OCI-LY3 (cell line): ENCODE data around the gene SULT1C3.

Source experiments
- H2AFZ ChIP-seq: fragments of 200-600, 300-600 bp; shearing (Covaris generic); 2 replicates; pipeline ENCODE4 v1.6.0; 2014; ENCODE audit warnings: antibody characterized with exemption, low read depth, low read length
- H3K27ac ChIP-seq: fragments of 200-600, 300-600 bp; sonication (generic); 2 replicates; pipeline ENCODE4 v1.5.1; 2014; ENCODE audit warnings: mild to moderate bottlenecking, low read length, moderate library complexity, mixed read lengths
- H3K27me3 ChIP-seq: fragments of 200-600, 300-600 bp; sonication (generic); 2 replicates; pipeline ENCODE4 v1.6.1; 2014; ENCODE audit warnings: low read depth, low read length, mixed read lengths
- H3K36me3 ChIP-seq: fragments of 200-600, 300-600 bp; sonication (generic); replicated peaks from 2 replicates; pipeline ENCODE3; 2014; ENCODE audit warnings: low read depth, low read length, mixed read lengths
- H3K4me1 ChIP-seq: fragments of 300-600, 200-600 bp; sonication (generic); 2 replicates; pipeline ENCODE4 v1.6.1; 2014; ENCODE audit warnings: low read length, mixed read lengths
- H3K4me2 ChIP-seq: fragments of 200-600, 300-600 bp; sonication (generic); 2 replicates; pipeline ENCODE4 v1.6.1; 2014; ENCODE audit warnings: low read length, mixed read lengths
- H3K4me3 ChIP-seq: fragments of 300-600, 200-600 bp; sonication (generic); 2 replicates; pipeline ENCODE4 v1.5.1; 2014; ENCODE audit warnings: antibody characterized with exemption, mild to moderate bottlenecking, low read length, moderate library complexity
- H3K79me2 ChIP-seq: fragments of 300-600, 200-600 bp; shearing (Covaris generic); 2 replicates; pipeline ENCODE4 v1.6.1; 2014; ENCODE audit warnings: mild to moderate bottlenecking, low read length, mixed read lengths
- H3K9ac ChIP-seq: fragments of 300-600, 200-600 bp; shearing (Covaris generic); 2 replicates; pipeline ENCODE4 v1.6.0; 2014; ENCODE audit warnings: mild to moderate bottlenecking, low read length, moderate library complexity
- H3K9me3 ChIP-seq: fragments of 200-600, 300-600 bp; shearing (Covaris generic); 2 replicates; pipeline ENCODE4 v1.6.1; 2014; ENCODE audit warnings: low read length, mixed read lengths; ENCODE audit not compliant: insufficient read depth
- H4K20me1 ChIP-seq: fragments of 200-600, 300-600 bp; sonication (generic); 2 replicates; pipeline ENCODE4 v1.6.1; 2016; ENCODE audit warnings: low read length, mixed read lengths; ENCODE audit not compliant: insufficient read depth
- EZH2phosphoT487 ChIP-seq: fragments of 200-600 bp; shearing (Covaris generic); IDR thresholded peaks from 2 replicates; pipeline ENCODE4 v1.6.1; 2018; ENCODE audit warnings: antibody characterized with exemption, mixed run types, low read depth
- TF ChIP-seq, protein P1 (sequence below): fragments of 200-600, 300-600 bp; sonication (generic); IDR thresholded peaks from 2 replicates; pipeline ENCODE4 v1.5.1; 2014; ENCODE audit warnings: antibody characterized with exemption, low read length, low read depth

SULT1C3 gene

DNA sequence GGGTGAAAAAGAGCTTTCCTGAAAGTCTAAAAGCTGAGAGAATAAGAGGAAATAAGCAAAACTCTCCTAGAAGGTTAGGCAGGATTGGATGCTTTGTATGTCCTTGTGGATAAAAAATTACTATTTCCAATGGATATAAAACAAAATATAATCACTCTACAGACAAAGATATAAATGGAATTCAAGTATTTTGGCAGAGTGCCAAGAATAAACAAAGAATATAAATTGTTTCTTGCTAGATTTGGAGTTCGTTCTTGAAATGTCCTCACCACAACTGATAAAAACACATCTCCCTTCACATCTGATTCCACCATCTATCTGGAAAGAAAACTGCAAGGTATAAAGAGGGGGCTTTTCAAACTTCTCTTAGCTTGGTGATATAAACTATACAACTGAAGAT, 13.3 kb downstream of the SULT1C3 start:
- no peak for TF ChIP-seq EZH2phosphoT487
- TF ChIP-seq, protein P1, sequence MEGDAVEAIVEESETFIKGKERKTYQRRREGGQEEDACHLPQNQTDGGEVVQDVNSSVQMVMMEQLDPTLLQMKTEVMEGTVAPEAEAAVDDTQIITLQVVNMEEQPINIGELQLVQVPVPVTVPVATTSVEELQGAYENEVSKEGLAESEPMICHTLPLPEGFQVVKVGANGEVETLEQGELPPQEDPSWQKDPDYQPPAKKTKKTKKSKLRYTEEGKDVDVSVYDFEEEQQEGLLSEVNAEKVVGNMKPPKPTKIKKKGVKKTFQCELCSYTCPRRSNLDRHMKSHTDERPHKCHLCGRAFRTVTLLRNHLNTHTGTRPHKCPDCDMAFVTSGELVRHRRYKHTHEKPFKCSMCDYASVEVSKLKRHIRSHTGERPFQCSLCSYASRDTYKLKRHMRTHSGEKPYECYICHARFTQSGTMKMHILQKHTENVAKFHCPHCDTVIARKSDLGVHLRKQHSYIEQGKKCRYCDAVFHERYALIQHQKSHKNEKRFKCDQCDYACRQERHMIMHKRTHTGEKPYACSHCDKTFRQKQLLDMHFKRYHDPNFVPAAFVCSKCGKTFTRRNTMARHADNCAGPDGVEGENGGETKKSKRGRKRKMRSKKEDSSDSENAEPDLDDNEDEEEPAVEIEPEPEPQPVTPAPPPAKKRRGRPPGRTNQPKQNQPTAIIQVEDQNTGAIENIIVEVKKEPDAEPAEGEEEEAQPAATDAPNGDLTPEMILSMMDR: no peak
- no peak overlapping the region for H3K4me3 ChIP-seq
- H3K79me2 ChIP-seq: no peaks in the 10 kb centered on the region
- H3K36me3 ChIP-seq: no peaks in the 10 kb centered on the region
- H3K27ac ChIP-seq: no peak overlapping the region
- no peaks in the 10 kb centered on the region for H3K4me1 ChIP-seq
- no peak overlapping the region for H3K9ac ChIP-seq
- H3K27me3 ChIP-seq: no peaks in the 10 kb centered on the region; the same call in 1 of the 2 replicates
- no peaks in the 10 kb centered on the region for H4K20me1 ChIP-seq
- no peak overlapping the region for H3K4me2 ChIP-seq
- H3K9me3 ChIP-seq: no peaks in the 10 kb centered on the region
- no peak overlapping the region for H2AFZ ChIP-seq

DNA sequence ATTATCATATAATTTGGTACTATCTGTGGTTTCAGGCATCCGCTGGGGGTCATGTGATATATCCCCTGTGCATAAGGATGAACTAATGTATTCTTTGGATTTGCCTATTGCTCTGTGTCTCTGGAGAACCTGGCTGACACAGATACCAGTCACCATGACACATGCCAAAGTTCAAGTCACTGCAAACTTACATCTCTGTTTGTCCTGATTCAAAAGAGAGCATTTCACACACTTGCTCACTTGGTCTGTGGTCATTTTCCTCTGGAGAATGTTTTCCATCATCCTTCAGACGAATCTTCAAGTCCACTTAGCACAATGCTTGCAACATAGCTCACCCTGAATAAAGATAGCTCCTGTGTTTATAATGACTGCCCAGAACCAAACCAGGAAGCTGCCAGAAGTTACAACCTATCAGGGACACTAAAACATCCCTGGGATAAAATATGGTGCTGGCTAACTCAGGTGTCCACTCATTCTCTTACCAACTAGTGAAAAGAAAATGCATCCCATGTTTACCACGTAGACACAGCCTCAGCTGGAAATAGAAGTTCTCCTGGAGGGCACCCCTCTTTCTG, 18.1 kb downstream of the SULT1C3 start:
- Histone ChIP-seq H3K27me3 (no peaks in the 10 kb centered on the region; the same call in 1 of the 2 replicates), H3K4me1 (no peaks in the 10 kb centered on the region), H3K4me2 (no peak overlapping the region), H3K4me3 (no peak overlapping the region), H2AFZ (no peak overlapping the region), H3K9ac (no peak overlapping the region), H3K27ac (no peak overlapping the region), H3K9me3 (no peaks in the 10 kb centered on the region), H4K20me1 (no peaks in the 10 kb centered on the region), H3K79me2 (no peaks in the 10 kb centered on the region), H3K36me3 (no peaks in the 10 kb centered on the region)
- TF ChIP-seq, protein P1: no peak
- TF ChIP-seq EZH2phosphoT487: no peak

DNA sequence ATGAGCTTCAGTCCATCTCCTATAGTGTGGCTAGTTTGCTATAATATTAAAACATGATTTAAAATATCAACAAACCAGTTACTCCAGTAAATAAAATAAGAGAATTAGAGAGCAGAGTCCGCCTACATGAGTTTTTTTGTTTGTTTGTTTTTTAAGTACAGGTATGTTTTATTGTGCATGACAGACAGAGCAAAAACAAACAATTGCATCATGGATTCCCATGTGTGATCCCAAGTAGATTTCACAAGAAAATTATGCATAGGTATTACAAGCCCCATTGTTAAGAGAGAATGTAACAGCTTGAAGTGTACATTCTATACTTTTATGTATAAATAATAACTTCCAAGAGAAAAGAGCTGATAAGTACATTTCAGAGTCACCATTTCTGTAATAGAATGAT, 21.0 kb downstream of the SULT1C3 start:
- H3K79me2 ChIP-seq: no peaks in the 10 kb centered on the region
- no peak overlapping the region for H3K9ac ChIP-seq
- no peak overlapping the region for H3K27ac ChIP-seq
- H3K4me3 ChIP-seq: no peak overlapping the region
- no peaks in the 10 kb centered on the region for H4K20me1 ChIP-seq
- H3K4me2 ChIP-seq: no peak overlapping the region
- TF ChIP-seq, protein P1: no peak
- TF ChIP-seq EZH2phosphoT487: no peak
- peaks cover 15% of the 10 kb centered on the region for H3K27me3 ChIP-seq
- no peaks in the 10 kb centered on the region for H3K4me1 ChIP-seq
- no peaks in the 10 kb centered on the region for H3K36me3 ChIP-seq
- H3K9me3 ChIP-seq: no peaks in the 10 kb centered on the region
- no peak overlapping the region for H2AFZ ChIP-seq

DNA sequence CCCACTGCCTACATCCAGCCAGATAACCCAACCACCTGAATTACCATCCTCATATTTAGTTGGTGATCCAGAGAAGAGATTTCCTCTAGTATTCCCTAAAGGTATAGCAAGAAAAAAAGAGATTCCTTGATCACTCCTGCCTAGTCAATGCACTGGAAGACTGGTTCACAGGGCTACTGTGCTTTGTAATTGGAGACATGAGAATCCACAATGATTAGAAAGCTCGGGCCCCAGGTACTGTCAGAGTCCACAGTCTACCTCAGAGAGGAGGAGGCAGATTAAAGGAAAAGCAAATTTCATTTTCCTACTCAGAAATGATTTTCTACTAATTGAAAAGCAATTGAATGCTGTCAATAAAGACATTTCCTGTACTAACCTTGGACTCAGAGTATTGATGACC, 22.3 kb downstream of the SULT1C3 start:
- TF ChIP-seq, protein P1: no peak
- no peak for TF ChIP-seq EZH2phosphoT487
- H3K4me1 ChIP-seq: no peaks in the 10 kb centered on the region
- H3K4me3 ChIP-seq: no peak overlapping the region
- no peak overlapping the region for H2AFZ ChIP-seq
- no peaks in the 10 kb centered on the region for H3K79me2 ChIP-seq
- no peaks in the 10 kb centered on the region for H3K9me3 ChIP-seq
- H3K36me3 ChIP-seq: no peaks in the 10 kb centered on the region
- H3K4me2 ChIP-seq: no peak overlapping the region
- peaks cover 15% of the 10 kb centered on the region; the same call in 1 of the 2 replicates for H3K27me3 ChIP-seq
- no peak overlapping the region for H3K27ac ChIP-seq
- no peak overlapping the region for H3K9ac ChIP-seq
- no peaks in the 10 kb centered on the region for H4K20me1 ChIP-seq
